NCI-H774 (cell line): ENCODE results near the gene SEMA6B.
"Not testable (repeated sequence)": the region's sequence is repeated elsewhere in the genome, so short reads cannot be mapped to it uniquely, and the experiment has no call there.

ENCODE experiments used
- DNase-seq: peaks from one replicate; lab custom pipeline; 2025; lab: John Stamatoyannopoulos, UW

The SEMA6B gene

GRCh38 chr19:4547303-4548237 is 11.9 kb downstream of the SEMA6B start:
- peak; percentile 21 for DNase-seq

DNA sequence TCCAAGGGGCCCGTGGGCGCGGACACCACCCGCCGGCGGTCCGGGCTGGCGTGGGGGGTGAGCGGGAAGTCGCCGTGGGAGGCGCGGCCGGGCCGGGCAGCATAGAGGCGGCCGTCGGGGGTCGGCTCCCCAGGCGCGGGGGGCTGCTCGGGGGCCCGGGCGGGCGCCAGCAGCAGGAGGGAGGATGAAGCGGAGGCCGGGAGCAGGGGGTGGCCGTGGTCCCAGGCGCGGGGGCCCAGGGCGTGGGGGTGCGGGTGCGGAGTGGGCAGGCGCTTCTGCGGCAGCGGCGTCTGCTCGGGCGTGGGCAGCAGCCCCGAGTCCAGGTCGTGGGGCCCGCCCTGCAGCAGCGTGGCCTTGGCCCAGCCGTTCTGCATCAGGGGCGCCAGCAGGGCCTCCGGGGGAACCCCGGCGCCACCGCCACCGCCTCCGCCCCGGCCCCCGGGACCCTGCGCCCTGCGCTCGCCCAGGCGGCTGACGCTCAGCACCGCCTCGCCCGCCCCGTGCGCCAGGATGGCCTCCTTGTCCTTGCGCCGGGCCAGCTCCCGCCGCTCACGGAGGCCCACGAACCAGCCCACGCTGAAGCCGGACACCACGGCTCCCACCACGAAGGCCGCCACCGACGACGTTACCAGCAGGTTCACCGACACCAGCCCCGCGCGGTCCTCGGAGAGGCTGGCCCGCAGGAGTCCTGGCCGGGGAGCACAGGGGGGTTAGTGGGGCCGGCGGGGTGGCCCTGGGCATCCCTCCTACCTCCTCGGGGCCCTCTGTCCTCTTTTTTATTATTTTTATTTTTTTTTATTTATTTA is 15.4 kb downstream of the SEMA6B start:
- no peak for DNase-seq

DNA sequence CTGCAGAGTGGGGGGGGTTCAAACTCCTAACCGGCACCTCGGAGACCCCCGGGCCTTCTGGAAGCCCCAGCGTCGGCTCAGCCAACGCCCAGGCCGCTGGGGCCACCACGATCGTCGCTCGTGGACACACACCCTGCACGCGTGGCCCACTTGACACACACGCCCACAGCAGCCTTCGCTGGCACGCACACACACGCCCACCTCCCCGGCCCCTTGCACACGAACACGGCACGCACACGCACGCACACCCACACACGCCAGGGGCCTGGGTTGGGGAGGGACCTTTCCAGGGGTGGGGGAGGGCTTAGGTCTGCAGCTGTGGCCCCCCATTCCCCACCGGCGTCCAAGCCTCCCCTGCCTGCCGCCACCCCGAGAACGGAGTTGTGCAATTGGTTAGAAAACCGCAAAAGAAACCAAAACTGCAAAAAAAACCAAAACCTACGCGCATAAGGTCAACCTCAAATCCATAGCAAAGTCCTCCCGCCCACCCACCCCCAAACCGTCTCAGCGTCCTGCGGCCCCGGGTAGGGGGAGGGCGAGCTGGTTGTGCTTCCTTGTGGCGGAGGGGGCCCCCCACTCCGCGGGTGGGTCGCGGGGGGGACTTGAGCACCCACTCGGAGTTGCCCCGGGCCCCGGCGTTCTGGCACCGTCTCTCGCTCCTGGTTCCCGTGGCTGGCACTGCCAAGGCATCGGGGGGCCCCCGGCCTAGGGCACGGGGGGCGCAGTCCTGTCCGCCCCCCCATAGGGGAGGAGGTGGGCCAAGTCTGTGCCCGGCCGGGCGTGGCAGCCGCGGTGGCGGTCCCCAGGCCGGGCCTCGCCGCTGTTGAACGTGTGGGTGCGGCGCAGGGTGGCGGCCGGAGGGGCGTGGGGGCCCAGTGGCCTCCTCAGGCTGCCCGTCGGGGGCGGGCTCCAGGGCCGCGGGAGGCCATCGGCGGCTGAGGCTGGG is 16.3 kb downstream of the SEMA6B start:
- DNase-seq: no peak

DNA sequence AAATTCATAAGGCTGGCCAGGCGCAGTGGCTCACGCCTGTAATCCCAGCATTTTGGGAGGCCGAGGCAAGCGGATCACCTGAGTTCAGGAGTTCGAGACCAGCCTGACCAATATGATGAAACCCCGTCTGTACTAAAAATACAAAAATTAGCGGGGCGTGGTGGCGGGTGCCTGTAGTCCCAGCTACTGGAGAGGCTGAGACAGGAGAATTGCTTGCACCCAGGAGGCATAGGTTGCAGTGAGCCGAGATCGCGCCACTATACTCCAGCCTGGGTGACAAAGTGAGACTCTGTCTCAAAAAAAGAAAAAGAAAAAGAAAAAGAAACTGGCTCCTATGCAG is 17.7 kb downstream of the SEMA6B start:
- not testable (repeated sequence) for DNase-seq

- DNase-seq: no peak
Observed at GRCh38 chr19:4541114-4541805, 18.2 kb downstream of the SEMA6B start.

DNA sequence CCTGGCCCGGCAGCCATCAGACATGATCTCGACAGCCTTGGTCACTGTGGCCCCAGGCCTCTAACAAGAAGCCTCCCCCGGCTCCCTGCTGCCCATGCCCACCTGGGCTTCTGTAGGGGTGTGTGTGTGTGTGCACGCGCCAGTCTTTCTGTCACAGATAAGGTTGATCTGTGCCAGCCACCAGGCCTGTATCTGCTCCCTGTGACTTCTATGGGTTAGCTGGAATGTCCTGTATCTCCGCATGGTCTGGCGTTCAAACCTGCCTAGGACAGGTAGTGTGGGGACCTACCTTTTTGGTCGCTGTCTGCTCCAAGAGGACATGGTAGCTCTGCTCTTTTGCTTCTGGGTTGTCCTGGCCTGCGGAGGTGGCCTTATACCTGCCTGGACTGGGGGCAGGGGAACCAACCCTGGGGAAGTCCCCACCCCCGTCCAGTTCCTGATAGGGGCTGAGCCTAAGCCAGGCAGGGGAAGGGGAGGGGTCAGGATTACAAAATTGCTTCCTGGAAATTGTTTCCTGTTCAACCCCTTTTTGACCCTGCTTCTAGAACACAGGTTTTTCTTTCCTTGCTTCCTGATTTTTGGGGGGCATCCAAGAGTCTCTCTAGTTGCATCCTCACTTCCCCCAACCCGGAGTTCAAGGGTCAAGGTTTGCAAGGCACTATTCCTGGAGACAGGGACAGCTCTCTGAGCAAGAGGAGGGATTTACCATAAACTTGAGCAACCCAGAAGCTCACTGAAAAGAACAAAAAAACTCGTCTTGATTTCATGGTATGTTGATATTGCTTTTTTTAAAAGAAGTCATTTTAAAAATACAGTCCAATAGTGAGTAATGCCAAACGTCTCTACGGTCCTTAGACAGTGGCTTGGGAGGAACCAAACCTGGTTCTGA is 19.5 kb downstream of the SEMA6B start, which contains the start of gene LRG1:
Gene LRG1 (minus strand): TSS at position 344 of the 889 bp plus-strand sequence. CDS start 23 bp downstream, at position 321.
- DNase-seq: no peak

DNA sequence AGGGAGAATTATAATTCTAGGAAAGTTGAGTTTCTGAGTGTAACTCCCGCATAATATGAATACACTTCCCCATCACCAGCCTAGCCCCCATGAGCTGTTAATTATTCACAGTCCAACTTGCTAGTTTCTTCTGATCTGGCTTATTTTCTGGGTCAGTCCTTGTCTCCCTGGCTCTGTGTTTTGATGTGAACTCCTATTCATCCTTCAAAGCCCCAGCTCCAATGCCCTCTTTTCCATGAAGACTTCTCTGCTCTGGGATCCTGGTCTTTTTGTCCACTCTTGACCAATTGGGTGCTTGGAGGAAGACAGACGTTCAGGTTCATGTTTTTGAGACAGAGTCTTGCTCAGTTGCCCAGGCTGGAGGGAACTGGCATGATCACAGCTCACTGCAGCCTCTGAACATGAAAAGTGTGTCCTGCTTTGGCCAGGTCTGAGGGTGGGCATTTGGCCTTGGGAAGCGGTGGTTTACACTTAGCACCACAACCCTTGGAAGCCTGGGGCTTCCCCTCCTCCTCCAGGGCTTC is 20.3 kb downstream of the SEMA6B start:
- no peak for DNase-seq

GRCh38 chr19:4538601-4538954 is 20.9 kb downstream of the SEMA6B start:
- peak; percentile 37 for DNase-seq

DNA sequence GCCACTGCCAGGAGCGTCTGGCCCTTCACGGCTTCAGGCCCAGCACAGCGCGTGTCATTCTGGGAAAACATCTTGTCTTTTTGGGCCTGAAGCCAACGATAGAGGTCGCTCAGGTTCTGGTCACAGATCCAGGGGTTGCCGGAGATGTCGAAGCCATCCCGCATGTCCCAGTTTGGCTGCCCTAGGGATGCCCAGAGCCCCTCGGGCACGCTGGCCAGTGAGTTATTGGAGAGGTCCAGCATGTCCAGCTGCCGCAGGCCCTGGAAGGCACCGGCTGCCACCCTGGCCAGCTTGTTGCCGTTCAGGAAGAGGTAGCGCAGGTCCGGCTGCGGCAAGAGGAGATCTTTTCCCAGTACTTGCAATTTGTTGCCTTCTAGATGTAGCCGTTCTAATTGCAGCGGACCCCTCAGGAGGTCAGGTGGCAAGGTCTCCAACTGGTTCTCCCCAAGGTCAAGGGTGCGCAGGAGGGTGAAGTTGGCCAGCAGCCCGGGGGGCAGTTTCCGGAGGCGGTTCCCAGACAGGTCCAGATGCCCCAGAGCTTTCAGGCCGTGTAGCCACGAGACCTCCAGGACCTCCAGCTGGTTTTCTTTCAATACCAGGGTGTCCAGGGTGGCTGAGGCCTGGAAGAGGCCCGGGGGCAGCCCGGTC is 21.4 kb downstream of the SEMA6B start:
- DNase-seq: no peak

DNA sequence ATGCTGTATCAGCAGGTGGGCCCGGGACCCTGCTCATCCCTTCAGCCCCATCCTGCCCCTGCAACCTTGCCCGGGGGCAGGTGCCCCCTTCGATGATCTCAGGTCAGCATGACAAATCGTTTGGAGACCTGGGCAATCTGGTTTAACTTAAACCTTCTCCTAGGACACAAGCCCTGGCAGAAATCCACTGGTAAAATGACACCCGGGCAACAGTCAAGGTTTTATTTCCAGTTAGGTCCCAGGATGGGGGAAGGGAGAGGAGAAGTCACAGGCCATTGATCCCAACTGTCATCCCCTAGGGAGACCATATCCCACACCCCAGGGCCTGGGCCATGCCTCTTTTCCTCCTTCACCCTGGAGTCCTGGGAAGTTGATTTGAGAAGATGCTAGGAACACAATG is 22.7 kb downstream of the SEMA6B start:
- DNase-seq: no peak

- peak; percentile 89 for DNase-seq
Observed at GRCh38 chr19:4534836-4535658, 24.4 kb downstream of the SEMA6B start, which contains the start of gene PLIN5. Gene PLIN5, minus strand, starts transcription at chr19:4535224. Its CDS starts 1,150 bp downstream, at chr19:4534074.

- no peak for DNase-seq
Observed at GRCh38 chr19:4533835-4534424, 25.6 kb downstream of the SEMA6B start.

GRCh38 chr19:4533334-4533733 is 26.1 kb downstream of the SEMA6B start:
- DNase-seq: no peak

GRCh38 chr19:4531562-4532165 is 27.8 kb downstream of the SEMA6B start:
- no peak for DNase-seq

GRCh38 chr19:4529924-4530522 is 29.5 kb downstream of the SEMA6B start:
- DNase-seq: no peak

- no peak for DNase-seq
Observed at GRCh38 chr19:4528843-4529242, 30.6 kb downstream of the SEMA6B start.

DNA sequence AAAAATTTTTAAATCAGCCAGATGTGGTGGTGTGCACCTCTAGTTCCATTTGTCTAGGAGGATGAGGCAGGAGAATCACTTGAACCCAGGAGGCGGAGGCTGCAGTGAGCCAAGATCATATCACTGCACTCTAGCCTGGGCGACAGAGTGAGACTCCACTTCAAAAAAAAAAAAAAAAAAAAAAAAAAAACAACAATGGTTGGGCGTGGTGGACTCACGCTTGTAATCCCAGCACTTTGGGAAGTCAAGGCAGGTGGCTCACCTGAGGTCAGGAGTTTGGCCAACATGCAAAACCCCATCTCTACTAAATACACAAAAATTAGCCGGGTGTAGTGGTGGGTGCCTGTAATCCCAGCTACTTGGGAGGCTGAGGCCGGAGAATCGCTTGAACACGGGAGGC is 32.1 kb downstream of the SEMA6B start:
- not testable (repeated sequence) for DNase-seq
